Spleen (tissue), 7 donors: ENCODE results near the gene PPP3CA.

Experiments used
- CTCF ChIP-seq, 11 experiments: fragments of 200-600 bp in 7 of 11; fragments of 450-650 bp in 4 of 11; sonication (generic) in 4 of 11; IDR thresholded peaks in 8 of 11; conservative IDR thresholded peaks in 3 of 11; 1 replicate in 7 of 11; 2 replicates in 4 of 11; pipeline versions ENCODE4 v1.4.0 to v1.8.0; 2016 to 2021; ENCODE audit warnings: antibody characterized with exemption in 11 of 11, inconsistent platforms in 4 of 11, mild to moderate bottlenecking in 1 of 11
- POLR2AphosphoS5 ChIP-seq, 3 donors: sonication (generic); formaldehyde crosslinking; IDR thresholded peaks; one replicate each; pipeline ENCODE4 v1.5.1; 2017; ENCODE audit warnings: antibody characterized with exemption in 3 of 3
- donor health status: DM: no; HTN: no; CAD: no; lungs with moderate emphysema.
- donor health status: DM: no; HTN: no; CAD: no.
- donor health status: DM: no; HTN: no; CAD: no.

GRCh38 chr4:101315041-101315440 is 32.3 kb downstream of the PPP3CA start:
- TF ChIP-seq CTCF (IDR thresholded peaks at IDR 0.05 in 8 of 11, conservative IDR thresholded peaks at IDR 0.05 in 3 of 11) (no peak), POLR2AphosphoS5 (IDR thresholded peaks at IDR 0.05) (no peak)
